H1 (cell line): Measurements from ENCODE around the gene EPHA3. TPM values are rescaled to one million over a fixed set of nuclear protein-coding genes. Genes with fewer than 3 reads are reported as not detected.
A peak's percentile ranks its signal among the peaks of the same experiment; 100 is the strongest.

ENCODE experiments used
- CEBPB ChIP-seq: IDR thresholded peaks from 2 replicates; pipeline ENCODE4 v1.6.1; 2012; ENCODE audit warnings: low read depth, low read length
- CHD7 ChIP-seq: fragments of 300-600 bp; sonication (generic); IDR thresholded peaks from 2 replicates; pipeline ENCODE4 v1.7.1; 2012; ENCODE audit warnings: low read length, moderate library complexity, mild to moderate bottlenecking, inconsistent platforms; ENCODE audit not compliant: insufficient replicate concordance
- MAFK ChIP-seq: IDR thresholded peaks from 2 replicates; pipeline ENCODE4 v1.6.1; 2012; ENCODE audit warnings: low read depth, mild to moderate bottlenecking, improper control_type of control experiment, low read length
- PHF8 ChIP-seq: fragments of 200-600 bp; sonication (generic); conservative IDR thresholded peaks from 2 replicates; pipeline ENCODE4 v1.7.1; 2012; ENCODE audit warnings: low read depth, mild to moderate bottlenecking, inconsistent platforms, low read length, moderate library complexity
- POLR2A ChIP-seq, 2 experiments: IDR thresholded peaks; 1 replicate in 1 of 2; 2 replicates in 1 of 2; pipeline ENCODE4 v1.6.1; 2011; ENCODE audit warnings: low read depth in 2 of 2, low read length in 2 of 2, mild to moderate bottlenecking in 2 of 2; ENCODE audit errors: control extremely low read depth in 1 of 2
- SIRT6 ChIP-seq: IDR thresholded peaks from one replicate; pipeline ENCODE4 v1.7.1; 2012; ENCODE audit warnings: low read length, inconsistent platforms
- SIX5 ChIP-seq: IDR thresholded peaks from 2 replicates; pipeline ENCODE4 v1.6.1; 2011; ENCODE audit warnings: mild to moderate bottlenecking, low read depth, low read length
- SP4 ChIP-seq: IDR thresholded peaks from 2 replicates; pipeline ENCODE4 v1.6.1; 2012; ENCODE audit warnings: low read length, inconsistent platforms
- TBP ChIP-seq: IDR thresholded peaks from 2 replicates; pipeline ENCODE4 v1.6.1; 2011; ENCODE audit warnings: low read depth, low read length, improper control_type of control experiment
- TEAD4 ChIP-seq: IDR thresholded peaks from 2 replicates; pipeline ENCODE4 v1.6.1; 2012; ENCODE audit warnings: low read depth, low read length, inconsistent platforms, mixed read lengths
- YY1 ChIP-seq: IDR thresholded peaks from 2 replicates; pipeline ENCODE4 v1.6.1; 2011; ENCODE audit warnings: low read depth, mild to moderate bottlenecking, low read length
- ZNF274 ChIP-seq: IDR thresholded peaks from 2 replicates; pipeline ENCODE4 v1.7.0; 2012; ENCODE audit warnings: low read length, borderline replicate concordance; ENCODE audit errors: extremely low read depth
- polyA plus RNA-seq, 7 experiments: library from polyadenylated mRNA; depleted of rRNA in 3 of 7; stranded (reverse) in 5 of 7; unstranded in 2 of 7; fragments of >200 nt in 5 of 7; fragments of 200-250 nt in 2 of 7; gene quantifications; 1 replicate in 5 of 7; 2 replicates in 1 of 7; 4 replicates in 1 of 7; pipeline versions ENCODE4 v1.2.1 to v1.2.3, GENCODE V29; 2011 to 2013; ENCODE audit warnings: missing spikeins in 2 of 7, mixed read lengths in 2 of 7
- total RNA-seq: library from RNA; stranded (reverse); fragmentation: NEBNext Ultra II Directional; extraction: Animal tissue kit (Norgen Biotek cat#: 25700); gene quantifications from 2 replicates; pipeline ENCODE4 v1.2.1, GENCODE V29; 2021

EPHA3 gene
- total and polyA plus RNA-seq, 2 of the 8 experiments (the other 6 are each of a cell fraction or from before 2014, with no cell fraction given) = 0.09 to 0.22 TPM

GRCh38 chr3:89107461-89108290 is at the start of gene EPHA3 (continued):
- TF ChIP-seq SIX5 = no peak
- TF ChIP-seq SP4 = no peak
- no peak for TF ChIP-seq ZNF274
- peak; percentile 11; the same call in 1 of the 2 replicates for TF ChIP-seq TBP
- TF ChIP-seq CEBPB = no peak
- TF ChIP-seq CHD7 = no peak
- TF ChIP-seq POLR2A (IDR thresholded peaks at IDR 0.05; ENCODE audit: control extremely low read depth in 1 of 2, low read depth in 2 of 2, low read length in 2 of 2) = no peak
- no peak for TF ChIP-seq SIRT6
- TF ChIP-seq TEAD4 = 0 out of 2 replicates have a peak, but pooled peaks have one; percentile 6
- TF ChIP-seq YY1 = 0 out of 2 replicates have a peak, but pooled peaks have one; percentile 40
- TF ChIP-seq MAFK = no peak
- no peak for TF ChIP-seq PHF8
